GM12878 (cell line): ENCODE data around the gene CD70. TPM values are rescaled to one million over a fixed set of nuclear protein-coding genes. Genes with fewer than 3 reads are reported as not detected.
A peak's percentile ranks its signal among the peaks of the same experiment; 100 is the strongest.

ENCODE experiments used
- ATAC-seq: fragments of 200-7000 bp; cut with Tn5 transposase; 3 replicates; pipeline ENCODE4 v1.9.1; 2020; ENCODE audit warnings: mild to moderate bottlenecking, moderate library complexity
- BruUV-seq: library from RNA; stranded (reverse); fragments of 400-500 nt; replicated peaks from 2 replicates; lab custom pipeline; 2021; lab: Mats Ljungman, UMichigan
- CTCF ChIA-PET: fragments of 300-600 bp; sonication (Branson Sonifier 250); formaldehyde crosslinking; extraction: SDS; loops from one replicate; lab custom pipeline; 2021; ENCODE audit warnings: inconsistent platforms; lab: Yijun Ruan, JAX
- POLR2A ChIA-PET: fragments of 350-600 bp; formaldehyde crosslinking; extraction: SDS; loops from one replicate; lab custom pipeline; 2021; ENCODE audit warnings: inconsistent platforms; lab: Charles Lee
- RAD21 ChIA-PET: fragments of 300-600 bp; sonication (Branson Sonifier 250); formaldehyde crosslinking; loops from one replicate; lab custom pipeline; 2023; ENCODE audit warnings: antibody characterized with exemption; ENCODE audit not compliant: unreplicated experiment; lab: Charles Lee
- SMC1A ChIA-PET: fragments of 300-600 bp; sonication (Branson Sonifier 250); formaldehyde crosslinking; loops from one replicate; lab custom pipeline; 2023; ENCODE audit not compliant: unreplicated experiment, uncharacterized antibody; lab: Charles Lee
- DNase-seq: peaks from one replicate; pipeline ENCODE4 v3.0.0-alpha.2; 2011; ENCODE audit warnings: low read depth, low spot score
- FAIRE-seq: peaks from 3 replicates; lab custom pipeline; 2011; peaks lifted over from hg19 to GRCh38; lab: Jason Lieb, UNC
- H2AFZ ChIP-seq: 2 replicates; pipeline ENCODE4 v1.6.0; 2011; ENCODE audit warnings: low read depth, low read length, control low read depth; ENCODE audit not compliant: control insufficient read depth
- H3K27ac ChIP-seq: 2 replicates; pipeline ENCODE4 v1.5.1; 2011; ENCODE audit warnings: control low read depth; ENCODE audit not compliant: control insufficient read depth, insufficient read depth
- H3K27me3 ChIP-seq, 2 experiments: replicated peaks in 1 of 2; 2 replicates each; pipeline versions ENCODE4 v1.6.0 to v1.6.1; 2011; ENCODE audit warnings: low read length in 1 of 2; ENCODE audit not compliant: control insufficient read depth in 2 of 2, insufficient read depth in 2 of 2
- H3K36me3 ChIP-seq, 2 experiments: 2 replicates each; pipeline ENCODE4 v1.5.1; 2011; ENCODE audit warnings: low read length in 1 of 2; ENCODE audit not compliant: control insufficient read depth in 2 of 2, insufficient read depth in 2 of 2
- H3K4me1 ChIP-seq: 2 replicates; pipeline ENCODE4 v1.6.1; 2011; ENCODE audit warnings: mild to moderate bottlenecking, low read length, moderate library complexity, mixed read lengths; ENCODE audit not compliant: control insufficient read depth, insufficient read depth
- H3K4me2 ChIP-seq: 2 replicates; pipeline ENCODE4 v1.6.0; 2011; ENCODE audit warnings: control low read depth; ENCODE audit not compliant: control insufficient read depth, insufficient read depth
- H3K4me3 ChIP-seq: fragments of 200-600 bp; sonication (generic); 2 replicates; pipeline ENCODE4 v1.5.1; 2016
- H3K79me2 ChIP-seq: 2 replicates; pipeline ENCODE4 v1.6.0; 2011; ENCODE audit warnings: low read length; ENCODE audit not compliant: control insufficient read depth, insufficient read depth
- H3K9ac ChIP-seq: 2 replicates; pipeline ENCODE4 v1.8.0; 2011; ENCODE audit warnings: low read length, control low read depth, mixed read lengths; ENCODE audit not compliant: control insufficient read depth, insufficient read depth
- H3K9me3 ChIP-seq: replicated peaks from 3 replicates; pipeline ENCODE4 v1.5.1; 2011; ENCODE audit warnings: mild to moderate bottlenecking, low read length; ENCODE audit not compliant: control insufficient read depth, insufficient read depth
- H4K20me1 ChIP-seq: 2 replicates; pipeline ENCODE4 v1.6.0; 2011; ENCODE audit not compliant: control insufficient read depth, insufficient read depth
- NFYB ChIP-seq: IDR thresholded peaks from 2 replicates; pipeline ENCODE4 v1.6.1; 2011; ENCODE audit warnings: low read depth, mild to moderate bottlenecking, low read length, improper control_type of control experiment, moderate library complexity; ENCODE audit not compliant: insufficient read depth
- REST ChIP-seq: IDR thresholded peaks from 2 replicates; pipeline ENCODE4 v1.6.1; 2012; ENCODE audit warnings: mild to moderate bottlenecking, low read depth, low read length
- RFX5 ChIP-seq: IDR thresholded peaks from 2 replicates; pipeline ENCODE4 v1.6.1; 2011; ENCODE audit warnings: low read depth, low read length, improper control_type of control experiment
- WRNIP1 ChIP-seq: IDR thresholded peaks from 2 replicates; pipeline ENCODE4 v1.6.1; 2011; ENCODE audit warnings: low read depth, low read length, improper control_type of control experiment, borderline replicate concordance
- WGBS: methylation state at CpG from one replicate; pipeline ENCODE4 v1.1.6; 2016; ENCODE audit warnings: low lambda C conversion rate; ENCODE audit not compliant: insufficient replicate concordance, insufficient coverage; ENCODE audit errors: missing lambda C conversion rate; 5-methylcytosine and 5-hydroxymethylcytosine counted together
- in situ Hi-C: fragments of 300-500 bp; cut with MboI; formaldehyde crosslinking; loops from 9 replicates; pipeline ENCODE4 v1.14.3; 2018; ENCODE audit warnings: mixed read lengths
- intact Hi-C: fragments of 100-400 bp; cut with micrococcal nuclease; formaldehyde crosslinking; loops from one replicate; pipeline ENCODE4 v1.14.2; 2022; ENCODE audit not compliant: unreplicated experiment
- polyA plus RNA-seq, 11 experiments: library from polyadenylated mRNA; depleted of rRNA in 4 of 11; unstranded in 6 of 11; stranded (reverse) in 5 of 11; fragments of >200 nt; fragmentation: Nextera tagmentation in 4 of 11; fragmentation: Illumina TruSeq in 1 of 11; extraction: Ambion mirVana in 4 of 11; extraction: Trizol in 1 of 11; gene quantifications; 1 replicate in 1 of 11; 2 replicates in 10 of 11; pipeline versions ENCODE4 v1.2.1 to v1.2.3, GENCODE V29; 2011 to 2016; ENCODE audit warnings: inconsistent platforms in 2 of 11, missing spikeins in 2 of 11, low read depth in 1 of 11
- total RNA-seq, 4 experiments: library from RNA; depleted of rRNA in 3 of 4; stranded (reverse); fragments of >200 nt in 3 of 4; fragmentation: Illumina TruSeq in 1 of 4; extraction: Trizol in 1 of 4; gene quantifications; 2 replicates each; pipeline versions ENCODE4 v1.2.1 to v1.2.3, GENCODE V29; 2013 to 2021

The CD70 gene
- total and polyA plus RNA-seq, 10 of the 15 experiments (the other 5 are each of a cell fraction or from before 2014, with no cell fraction given) = 16.4 to 441 (median 265) TPM

- H2AFZ ChIP-seq = no peak overlapping the region
- ATAC-seq (peak; percentile 56), DNase-seq (no peak), FAIRE-seq (peak; percentile 68)
- H3K27ac ChIP-seq = no peak overlapping the region
- CTCF ChIA-PET = interaction anchor here (1.9 to 2.4 kb wide), 3 partner anchors 13 to 69 kb away, joined by 8 read pairs; no protein-coding TSS in a partner anchor
- RAD21 ChIA-PET = interaction anchor here (1.0 to 1.2 kb wide), 3 partner anchors 13 to 173 kb away, joined by 3 read pairs; partner anchors contain the start of gene GPR108
- WGBS = 30% methylated on average over 2 of the region's 2 CpGs
- no peaks in the 10 kb centered on the region for H3K4me1 ChIP-seq
- peaks cover 14% of the 10 kb centered on the region; the same call in 2 of the 3 replicates for H3K9me3 ChIP-seq
- no TSS peak for BruUV-seq
- H3K27me3 ChIP-seq = no peaks in the 10 kb centered on the region
- POLR2A ChIA-PET = no interaction called here
- H3K36me3 ChIP-seq = no peaks in the 10 kb centered on the region
- in situ Hi-C loops = no loop called here
- SMC1A ChIA-PET = interaction anchor here (0.8 kb wide), 1 partner anchor 10 kb away, joined by 4 read pairs; no protein-coding TSS in a partner anchor
- H3K79me2 ChIP-seq = no peaks in the 10 kb centered on the region
- no peak overlapping the region for H3K4me2 ChIP-seq
- intact Hi-C loops = no loop called here
- no peak overlapping the region for H3K4me3 ChIP-seq
- no peak overlapping the region for H3K9ac ChIP-seq
- TF ChIP-seq WRNIP1 (no peak), RFX5 (0 out of 2 replicates have a peak, but pooled peaks have one; percentile 36), NFYB (peak; percentile 73), REST (peak; percentile 92)
- no peaks in the 10 kb centered on the region for H4K20me1 ChIP-seq
Measured at GRCh38 chr19:6564393-6564792, 26.6 kb downstream of the CD70 start.
